Loucy (cell line): ENCODE results near the gene DAB1.

Experiments used
- H2AFZ ChIP-seq: fragments of 200-600 bp; sonication (generic); 2 replicates; pipeline ENCODE4 v1.6.0; 2016; ENCODE audit warnings: antibody characterized with exemption, mild to moderate bottlenecking, low read length, moderate library complexity
- H3F3A ChIP-seq: fragments of 200-600 bp; 2 replicates; pipeline ENCODE4 v1.6.0; 2016; ENCODE audit warnings: antibody characterized with exemption, low read depth, mild to moderate bottlenecking
- H3K27me3 ChIP-seq: fragments of 200-600 bp; sonication (generic); 2 replicates; pipeline ENCODE4 v1.6.1; 2014; ENCODE audit warnings: low read length, mild to moderate bottlenecking; ENCODE audit not compliant: insufficient read depth, poor library complexity, severe bottlenecking
- H3K36me3 ChIP-seq: fragments of 200-600 bp; sonication (generic); 2 replicates; pipeline ENCODE4 v1.6.1; 2016; ENCODE audit warnings: low read length; ENCODE audit not compliant: insufficient read depth
- H3K4me1 ChIP-seq: fragments of 200-600 bp; sonication (generic); 2 replicates; pipeline ENCODE4 v1.5.1; 2014; ENCODE audit warnings: low read length, mild to moderate bottlenecking; ENCODE audit not compliant: insufficient read depth, poor library complexity, severe bottlenecking
- H3K4me2 ChIP-seq: fragments of 200-600 bp; sonication (generic); 2 replicates; pipeline ENCODE4 v1.6.0; 2014; ENCODE audit warnings: antibody characterized with exemption, low read length, low read depth, mild to moderate bottlenecking; ENCODE audit not compliant: poor library complexity, severe bottlenecking
- H3K4me3 ChIP-seq: fragments of 200-600 bp; sonication (generic); 2 replicates; pipeline ENCODE4 v1.5.1; 2014; ENCODE audit warnings: low read length, mild to moderate bottlenecking, mixed read lengths; ENCODE audit not compliant: poor library complexity, severe bottlenecking
- H3K79me2 ChIP-seq: fragments of 200-600 bp; sonication (generic); 2 replicates; pipeline ENCODE4 v1.6.1; 2014; ENCODE audit warnings: low read length; ENCODE audit not compliant: insufficient read depth
- H3K9ac ChIP-seq: fragments of 200-600 bp; sonication (generic); 2 replicates; pipeline ENCODE4 v1.6.0; 2014; ENCODE audit warnings: mild to moderate bottlenecking, low read depth, low read length, moderate library complexity; ENCODE audit not compliant: poor library complexity, severe bottlenecking
- H3K9me2 ChIP-seq: fragments of 200-600 bp; sonication (generic); replicated peaks from 2 replicates; pipeline ENCODE4 v1.6.1; 2016; ENCODE audit warnings: low read depth, low read length, mixed read lengths
- H3K9me3 ChIP-seq: fragments of 200-600 bp; sonication (generic); 2 replicates; pipeline ENCODE4 v1.6.1; 2014; ENCODE audit warnings: mild to moderate bottlenecking, antibody characterized with exemption, low read length, low read depth; ENCODE audit not compliant: insufficient read depth
- H4K20me1 ChIP-seq: fragments of 200-600 bp; sonication (generic); 2 replicates; pipeline ENCODE4 v1.6.0; 2014; ENCODE audit warnings: antibody characterized with exemption, low read length, mild to moderate bottlenecking; ENCODE audit not compliant: insufficient read depth, poor library complexity, severe bottlenecking
- CTCF ChIP-seq: fragments of 200-600 bp; sonication (generic); conservative IDR thresholded peaks from 2 replicates; pipeline ENCODE4 v1.5.1; 2014; ENCODE audit warnings: mild to moderate bottlenecking, antibody characterized with exemption, low read length
- EZH2phosphoT487 ChIP-seq: fragments of 200-600 bp; IDR thresholded peaks from 2 replicates; pipeline ENCODE4 v1.6.1; 2018; ENCODE audit warnings: antibody characterized with exemption, mild to moderate bottlenecking, moderate library complexity, borderline replicate concordance

The DAB1 gene

GRCh38 chr1:57084701-57085100, 339.2 kb downstream of the DAB1 start:
- no peak overlapping the region for H2AFZ ChIP-seq
- no peaks in the 10 kb centered on the region for H3K79me2 ChIP-seq
- H3K27me3 ChIP-seq, result no peaks in the 10 kb centered on the region
- TF ChIP-seq CTCF, result no peak
- no peak for TF ChIP-seq EZH2phosphoT487
- H3K36me3 ChIP-seq, result no peaks in the 10 kb centered on the region
- no peaks in the 10 kb centered on the region for H3K4me1 ChIP-seq
- no peaks in the 10 kb centered on the region for H3F3A ChIP-seq
- no peaks in the 10 kb centered on the region for H4K20me1 ChIP-seq
- H3K9me2 ChIP-seq, result no peaks in the 10 kb centered on the region
- no peak overlapping the region for H3K4me3 ChIP-seq
- no peaks in the 10 kb centered on the region for H3K9me3 ChIP-seq
- no peak overlapping the region for H3K4me2 ChIP-seq
- no peak overlapping the region for H3K9ac ChIP-seq

- Histone ChIP-seq H3K4me1 (no peaks in the 10 kb centered on the region), H3K36me3 (no peaks in the 10 kb centered on the region), H3K4me3 (no peak overlapping the region), H3K79me2 (no peaks in the 10 kb centered on the region), H3K9me2 (no peaks in the 10 kb centered on the region; the same call in 1 of the 2 replicates), H3K4me2 (no peak overlapping the region), H3K27me3 (no peaks in the 10 kb centered on the region), H3F3A (no peaks in the 10 kb centered on the region), H3K9me3 (no peaks in the 10 kb centered on the region), H4K20me1 (no peaks in the 10 kb centered on the region), H3K9ac (no peak overlapping the region), H2AFZ (no peak overlapping the region)
- TF ChIP-seq EZH2phosphoT487, result no peak
- TF ChIP-seq CTCF, result no peak
Observed at GRCh38 chr1:57082711-57083439, 341.0 kb downstream of the DAB1 start.

- TF ChIP-seq CTCF (peak; percentile 55), EZH2phosphoT487 (no peak)
- no peaks in the 10 kb centered on the region; the same call in 1 of the 2 replicates for H3K9me2 ChIP-seq
- no peak overlapping the region for H3K9ac ChIP-seq
- no peaks in the 10 kb centered on the region for H3K27me3 ChIP-seq
- no peaks in the 10 kb centered on the region for H3K9me3 ChIP-seq
- H3K36me3 ChIP-seq, result no peaks in the 10 kb centered on the region
- no peaks in the 10 kb centered on the region for H4K20me1 ChIP-seq
- H3F3A ChIP-seq, result no peaks in the 10 kb centered on the region
- H3K4me1 ChIP-seq, result no peaks in the 10 kb centered on the region
- no peak overlapping the region for H3K4me3 ChIP-seq
- no peak overlapping the region for H2AFZ ChIP-seq
- no peak overlapping the region for H3K4me2 ChIP-seq
- no peaks in the 10 kb centered on the region for H3K79me2 ChIP-seq
Observed at GRCh38 chr1:57079454-57080157, 344.3 kb downstream of the DAB1 start.
